ENCODE results near the gene GALNT10.

Gene GALNT10

GRCh38 chr5:154258531-154259217, 68.1 kb downstream of the GALNT10 start:
- no peak for DNase-seq
- intact Hi-C loops (cut with DNase I), result no loop called here

- no peak for DNase-seq
- intact Hi-C loops (cut with DNase I), result no loop called here
Observed at GRCh38 chr5:154260224-154260927, 69.8 kb downstream of the GALNT10 start.

GRCh38 chr5:154262342-154262741, 71.8 kb downstream of the GALNT10 start:
- no peak for DNase-seq
- intact Hi-C loops (cut with DNase I), result no loop called here

- no peak for DNase-seq
- intact Hi-C loops (cut with DNase I), result no loop called here
Observed at GRCh38 chr5:154264549-154265196, 74.1 kb downstream of the GALNT10 start.

- DNase-seq, result no peak
- intact Hi-C loops (cut with DNase I), result no loop called here
Observed at GRCh38 chr5:154265197-154265773, 74.8 kb downstream of the GALNT10 start.

- no peak for DNase-seq
- intact Hi-C loops (cut with DNase I), result no loop called here
Observed at GRCh38 chr5:154267516-154267915, 77.0 kb downstream of the GALNT10 start.

- DNase-seq, result no peak
- intact Hi-C loops (cut with DNase I), result no loop called here
Observed at GRCh38 chr5:154268073-154268472, 77.5 kb downstream of the GALNT10 start.

- intact Hi-C loops (cut with DNase I), result no loop called here
- no peak for DNase-seq
Observed at GRCh38 chr5:154269414-154269813, 78.9 kb downstream of the GALNT10 start.

- intact Hi-C loops (cut with DNase I), result no loop called here
- no peak for DNase-seq
Observed at GRCh38 chr5:154271466-154271865, 80.9 kb downstream of the GALNT10 start.

GRCh38 chr5:154271936-154272514, 81.5 kb downstream of the GALNT10 start:
- intact Hi-C loops (cut with DNase I), result no loop called here
- no peak for DNase-seq

- intact Hi-C loops (cut with DNase I), result no loop called here
- DNase-seq, result peak in 3 of 10 donors; percentile 6 to 62 (median 12)
Observed at GRCh38 chr5:154273028-154273617, 82.6 kb downstream of the GALNT10 start.

- DNase-seq, result no peak
- intact Hi-C loops (cut with DNase I), result no loop called here
Observed at GRCh38 chr5:154273963-154274827, 83.7 kb downstream of the GALNT10 start.

- no peak for DNase-seq
- intact Hi-C loops (cut with DNase I), result no loop called here
Observed at GRCh38 chr5:154274828-154275185, 84.3 kb downstream of the GALNT10 start.

- no peak for DNase-seq
- intact Hi-C loops (cut with DNase I), result no loop called here
Observed at GRCh38 chr5:154275566-154275965, 85.0 kb downstream of the GALNT10 start.

- DNase-seq, result no peak
- intact Hi-C loops (cut with DNase I), result no loop called here
Observed at GRCh38 chr5:154276261-154276972, 85.9 kb downstream of the GALNT10 start.

- DNase-seq, result no peak
- intact Hi-C loops (cut with DNase I), result no loop called here
Observed at GRCh38 chr5:154276973-154277331, 86.4 kb downstream of the GALNT10 start.

- intact Hi-C loops (cut with DNase I), result no loop called here
- DNase-seq, result no peak
Observed at GRCh38 chr5:154277499-154277898, 87.0 kb downstream of the GALNT10 start.

GRCh38 chr5:154278186-154278585, 87.7 kb downstream of the GALNT10 start:
- DNase-seq, result no peak
- intact Hi-C loops (cut with DNase I), result no loop called here

- intact Hi-C loops (cut with DNase I), result no loop called here
- DNase-seq, result no peak
Observed at GRCh38 chr5:154278908-154279307, 88.4 kb downstream of the GALNT10 start.

All from posterior cingulate gyrus (tissue), 11 donors.